ENCODE measurements around the gene SLIT3.

- TF ChIP-seq EZH2 (IDR thresholded peaks at IDR 0.05; ENCODE audit: borderline replicate concordance, control insufficient read depth, low read depth, low read length) = no peak
- no peak for TF ChIP-seq ZZZ3 (IDR thresholded peaks at IDR 0.05; ENCODE audit: control insufficient read depth, insufficient read length, low read depth)
- no peak for TF ChIP-seq NFYB (IDR thresholded peaks at IDR 0.05; ENCODE audit: insufficient read depth, low read depth, low read length)
- TF ChIP-seq CTCF (IDR thresholded peaks at IDR 0.05 in 2 of 3, conservative IDR thresholded peaks at IDR 0.05 in 1 of 3; ENCODE audit: control insufficient read depth in 2 of 3, extremely low read depth in 1 of 3, insufficient read depth in 1 of 3, low read depth in 3 of 3, low read length in 3 of 3) = no peak
- no peak for TF ChIP-seq RB1 (IDR thresholded peaks at IDR 0.05; ENCODE audit: borderline replicate concordance)
- no peak for TF ChIP-seq POLR2A (IDR thresholded peaks at IDR 0.05; ENCODE audit: low read depth, low read length)
Measured at GRCh38 chr5:168796000-168796399, 504.9 kb downstream of the SLIT3 start.
